Erythroblast (primary cell): Measurements from ENCODE around the gene CCDC80.

Experiments used
- GATA1 ChIP-seq: IDR thresholded peaks from 2 replicates; pipeline ENCODE4 v1.6.1; 2011; ENCODE audit warnings: low read depth, mild to moderate bottlenecking, control low read depth, low read length, moderate library complexity
- POLR2A ChIP-seq: IDR thresholded peaks from 2 replicates; pipeline ENCODE4 v1.6.1; 2011; ENCODE audit warnings: mild to moderate bottlenecking, low read length

DNA sequence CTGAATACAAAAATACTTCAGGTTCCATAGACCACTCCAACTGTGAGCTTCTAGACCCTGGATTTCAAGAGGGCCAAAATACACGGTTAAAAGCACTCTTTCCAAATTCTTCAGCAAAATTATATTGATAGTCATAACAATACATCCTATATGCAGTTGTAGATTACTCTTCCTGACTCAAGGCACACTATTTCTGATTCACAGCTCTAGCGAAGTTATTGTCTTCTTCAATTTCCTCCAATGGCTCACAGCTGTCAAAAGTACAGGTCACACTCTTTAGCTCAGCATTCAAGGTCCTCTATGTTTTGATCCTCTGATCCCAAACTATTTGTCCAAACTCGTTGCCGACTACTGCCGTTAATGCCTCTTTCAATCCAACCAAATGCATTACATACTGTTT, 13.5 kb upstream of the CCDC80 start:
- TF ChIP-seq POLR2A = no peak
- TF ChIP-seq GATA1 = no peak
